Measurements from ENCODE around the gene PCYOX1L. TPM values are rescaled to one million over a fixed set of nuclear protein-coding genes. Genes with fewer than 3 reads are reported as not detected.
"Not testable (repeated sequence)": the region's sequence is repeated elsewhere in the genome, so short reads cannot be mapped to it uniquely, and the experiment has no call there.

PCYOX1L gene
- total RNA-seq, 1 experiment from 2014 or later: 14.0 TPM

DNA sequence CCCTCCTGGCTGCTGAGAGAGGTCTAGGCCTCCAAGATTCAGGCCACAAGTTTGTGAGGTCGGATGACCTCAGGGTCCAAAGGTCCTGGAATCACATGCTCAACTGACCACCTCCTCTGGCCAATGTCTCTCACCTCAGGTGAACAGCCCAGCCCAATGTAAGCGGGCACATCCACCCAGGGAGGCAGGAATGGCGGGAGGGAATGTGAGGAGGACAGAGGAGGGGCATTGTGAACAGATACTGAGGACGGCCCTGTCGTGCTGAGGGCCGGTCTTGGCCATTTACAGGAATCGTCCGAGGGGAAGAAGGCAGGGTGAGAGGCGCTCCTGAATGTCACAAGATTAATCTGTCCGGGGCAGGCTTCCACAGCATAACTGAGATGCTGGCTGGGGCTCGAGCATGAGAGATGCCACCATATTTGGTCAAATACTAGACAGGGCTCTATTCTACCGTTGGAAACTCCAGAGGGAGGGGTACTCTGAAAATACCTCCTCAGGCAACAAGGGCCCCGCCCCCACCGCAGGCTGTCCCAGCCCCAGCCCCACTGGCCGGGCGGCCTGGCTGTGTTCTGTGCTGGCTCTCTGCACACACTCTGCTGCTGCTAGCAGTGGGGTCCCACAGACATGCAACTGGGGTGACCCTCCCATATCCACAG lies 22.7 kb downstream of the PCYOX1L start:
- DNase-seq (ENCODE audit: low spot score): no peak
- in situ Hi-C loops (cut with HindIII; ENCODE audit: low sequenced_read_pairs): no loop called here

GRCh38 chr5:149381261-149381985 lies 23.6 kb downstream of the PCYOX1L start:
- in situ Hi-C loops (cut with HindIII; ENCODE audit: low sequenced_read_pairs): no loop called here
- no peak for DNase-seq (ENCODE audit: low spot score)

- DNase-seq (ENCODE audit: low spot score): peak; percentile 42
- in situ Hi-C loops (cut with HindIII; ENCODE audit: low sequenced_read_pairs): no loop called here
Observed at GRCh38 chr5:149381986-149382338, 24.1 kb downstream of the PCYOX1L start.

DNA sequence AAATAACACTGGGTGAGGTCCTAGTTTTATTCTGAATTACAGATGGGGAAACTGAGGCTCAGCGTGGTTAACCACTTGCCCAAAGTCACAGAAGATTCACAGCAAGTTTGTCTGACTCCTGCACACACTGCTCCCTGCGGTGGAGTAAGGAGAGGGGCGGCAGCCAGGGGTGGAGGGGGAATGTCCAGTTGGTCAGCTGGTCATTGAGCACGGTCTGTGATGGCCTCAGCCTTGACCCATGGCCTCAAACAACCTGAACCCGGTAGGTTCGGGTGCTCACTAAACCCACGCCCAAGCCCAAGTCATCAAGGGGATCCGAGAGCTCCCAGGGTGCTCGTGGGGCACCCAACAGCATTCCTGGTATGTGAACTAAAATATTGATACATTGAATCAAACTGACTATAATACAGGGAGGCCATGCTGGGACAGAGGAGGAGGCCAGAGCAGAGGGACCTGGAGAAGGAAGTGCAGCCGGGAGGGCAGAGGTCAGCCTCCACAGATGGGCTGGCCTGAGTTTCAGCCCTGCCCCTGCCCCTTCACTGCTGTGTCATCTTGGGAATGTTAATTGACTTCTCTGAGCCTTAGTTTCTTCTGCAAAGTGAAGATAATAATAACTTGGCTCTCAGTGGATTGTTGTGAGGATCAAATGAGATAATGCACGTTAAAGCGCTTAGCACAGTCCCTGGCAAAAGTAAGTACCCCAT lies 24.8 kb downstream of the PCYOX1L start:
- in situ Hi-C loops (cut with HindIII; ENCODE audit: low sequenced_read_pairs): no loop called here
- DNase-seq (ENCODE audit: low spot score): no peak

DNA sequence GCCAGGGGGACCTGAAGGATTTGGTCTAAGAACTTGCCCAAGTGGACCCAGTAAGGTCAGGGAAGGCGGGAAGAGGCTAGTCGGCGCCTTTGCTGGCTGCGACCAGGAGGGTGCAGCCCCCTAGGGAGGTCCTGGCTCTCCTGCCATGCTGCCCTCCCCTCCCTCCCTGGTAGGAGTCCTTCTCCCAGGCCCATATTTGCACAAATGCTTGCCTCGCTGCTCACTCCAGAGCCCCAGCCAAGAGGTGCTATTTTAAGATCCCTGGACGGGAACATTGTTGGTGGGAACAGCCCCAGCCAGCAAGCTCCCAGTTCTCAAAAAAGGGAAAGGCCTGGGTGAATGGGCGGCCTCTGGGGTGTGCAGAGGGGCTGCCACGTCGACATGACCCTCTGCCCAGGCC lies 25.6 kb downstream of the PCYOX1L start:
- in situ Hi-C loops (cut with HindIII; ENCODE audit: low sequenced_read_pairs): no loop called here
- DNase-seq (ENCODE audit: low spot score): no peak

DNA sequence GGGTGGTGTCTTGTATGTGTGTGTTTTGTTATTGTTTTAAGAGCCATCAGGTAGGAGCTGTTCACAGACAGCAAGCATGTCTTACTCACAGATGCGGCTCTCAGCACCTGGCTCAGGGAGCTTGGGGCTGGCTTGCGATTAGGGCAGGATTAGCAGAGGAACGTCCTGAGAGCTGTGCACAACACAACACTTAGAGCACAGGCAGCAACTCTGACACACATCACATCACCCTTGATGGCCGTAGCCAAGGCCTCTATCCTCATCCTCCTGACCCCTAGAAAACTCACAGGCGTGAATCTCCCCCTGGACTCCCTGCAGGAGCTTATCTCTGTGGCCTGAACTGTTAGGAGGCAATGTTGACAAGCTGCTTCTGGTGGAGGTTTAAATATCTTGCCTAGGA lies 28.3 kb downstream of the PCYOX1L start:
- no peak for DNase-seq (ENCODE audit: low spot score)
- in situ Hi-C loops (cut with HindIII; ENCODE audit: low sequenced_read_pairs): no loop called here

- in situ Hi-C loops (cut with HindIII; ENCODE audit: low sequenced_read_pairs): no loop called here
- DNase-seq (ENCODE audit: low spot score): peak; percentile 12
Observed at GRCh38 chr5:149387081-149387631, 29.3 kb downstream of the PCYOX1L start.

DNA sequence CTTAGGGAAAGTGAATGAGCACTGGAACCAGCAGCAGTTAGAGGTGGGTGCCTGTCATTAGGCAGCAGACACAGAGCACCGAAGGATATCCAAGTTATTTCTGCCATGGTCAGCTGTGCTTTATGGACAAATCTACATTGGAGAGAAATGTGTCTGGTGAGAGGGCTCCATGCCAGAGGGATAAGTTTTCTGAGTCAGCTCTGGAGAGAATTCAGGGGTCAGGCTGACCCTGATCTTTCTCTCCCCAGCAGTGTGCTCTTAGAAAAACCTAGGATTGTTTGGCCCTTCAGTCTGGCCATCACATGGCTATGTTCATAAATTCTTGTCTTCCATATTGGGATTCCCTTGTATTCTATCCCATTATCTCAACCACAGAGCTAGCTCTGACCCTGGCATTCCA lies 30.1 kb downstream of the PCYOX1L start:
- DNase-seq (ENCODE audit: low spot score): no peak
- in situ Hi-C loops (cut with HindIII; ENCODE audit: low sequenced_read_pairs): no loop called here

GRCh38 chr5:149388498-149389190 lies 30.8 kb downstream of the PCYOX1L start:
- in situ Hi-C loops (cut with HindIII; ENCODE audit: low sequenced_read_pairs): no loop called here
- no peak for DNase-seq (ENCODE audit: low spot score)

- in situ Hi-C loops (cut with HindIII; ENCODE audit: low sequenced_read_pairs): no loop called here
- DNase-seq (ENCODE audit: low spot score): peak; percentile 9
Observed at GRCh38 chr5:149389552-149390495, 32.0 kb downstream of the PCYOX1L start.

GRCh38 chr5:149391076-149391475 lies 33.2 kb downstream of the PCYOX1L start:
- in situ Hi-C loops (cut with HindIII; ENCODE audit: low sequenced_read_pairs); DNase-seq (ENCODE audit: low spot score): not testable (repeated sequence)

DNA sequence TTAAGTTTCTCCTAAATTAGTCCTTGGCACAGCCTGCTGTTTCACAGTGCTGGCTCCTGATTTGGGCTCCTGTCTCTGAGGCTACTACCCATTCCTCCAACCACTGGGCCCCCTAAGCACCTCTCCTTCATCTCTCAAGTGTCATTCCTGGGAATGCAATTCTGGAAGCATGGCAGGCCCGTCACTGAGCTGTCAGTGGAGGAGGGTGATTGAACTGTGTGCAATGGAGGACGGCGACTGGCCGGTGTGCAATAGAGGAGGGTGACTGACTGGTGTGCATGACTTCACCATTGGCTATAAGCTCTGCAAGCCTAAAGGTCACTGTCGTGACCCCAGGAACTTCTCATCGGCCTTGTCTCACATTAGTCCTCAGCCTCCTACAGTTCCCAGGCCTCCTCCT lies 33.7 kb downstream of the PCYOX1L start:
- no peak for DNase-seq (ENCODE audit: low spot score)
- in situ Hi-C loops (cut with HindIII; ENCODE audit: low sequenced_read_pairs): no loop called here

DNA sequence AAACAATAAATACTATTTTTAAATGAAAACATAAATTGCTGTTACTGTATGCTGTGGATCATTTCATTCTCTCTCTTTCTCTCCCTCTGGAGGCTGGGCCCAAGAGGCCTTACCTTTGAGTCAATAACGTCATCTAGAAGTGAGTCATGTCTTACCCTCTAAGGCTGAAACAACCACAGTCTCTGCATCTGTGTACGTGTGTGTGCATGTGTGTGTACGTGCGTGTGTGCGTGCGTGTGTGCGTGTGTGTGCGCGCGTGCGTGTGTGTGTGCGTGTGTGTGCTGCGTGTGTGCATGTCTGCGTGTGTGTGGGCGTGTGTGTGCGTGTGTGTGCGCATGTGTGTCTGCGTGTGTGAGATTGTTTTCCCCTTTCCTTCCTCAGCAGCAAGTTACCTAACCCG lies 34.9 kb downstream of the PCYOX1L start:
- in situ Hi-C loops (cut with HindIII; ENCODE audit: low sequenced_read_pairs): no loop called here

DNA sequence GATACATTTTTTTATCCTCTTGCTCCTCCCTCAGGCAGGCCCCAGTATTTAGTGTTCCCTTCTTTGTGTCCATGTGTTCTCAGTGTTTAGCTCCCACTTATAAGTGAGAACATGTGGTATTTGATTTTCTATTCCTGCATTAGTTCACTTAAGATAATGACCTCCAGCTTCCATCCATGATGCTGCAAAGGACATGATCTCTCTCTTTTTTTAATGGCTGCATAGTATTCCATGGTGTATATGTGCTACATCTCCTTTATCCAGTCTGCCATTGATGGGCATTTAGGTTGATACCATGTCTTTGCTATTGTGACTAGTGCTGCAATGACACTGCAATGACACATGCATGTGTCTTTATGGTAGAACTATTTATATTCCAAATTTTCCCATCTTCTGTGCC lies 37.1 kb downstream of the PCYOX1L start:
- DNase-seq (ENCODE audit: low spot score); in situ Hi-C loops (cut with HindIII; ENCODE audit: low sequenced_read_pairs): not testable (repeated sequence)

More for the DNA sequence above, 34.9 kb downstream of the PCYOX1L start:
- no peak for DNase-seq (ENCODE audit: low spot score)

DNA sequence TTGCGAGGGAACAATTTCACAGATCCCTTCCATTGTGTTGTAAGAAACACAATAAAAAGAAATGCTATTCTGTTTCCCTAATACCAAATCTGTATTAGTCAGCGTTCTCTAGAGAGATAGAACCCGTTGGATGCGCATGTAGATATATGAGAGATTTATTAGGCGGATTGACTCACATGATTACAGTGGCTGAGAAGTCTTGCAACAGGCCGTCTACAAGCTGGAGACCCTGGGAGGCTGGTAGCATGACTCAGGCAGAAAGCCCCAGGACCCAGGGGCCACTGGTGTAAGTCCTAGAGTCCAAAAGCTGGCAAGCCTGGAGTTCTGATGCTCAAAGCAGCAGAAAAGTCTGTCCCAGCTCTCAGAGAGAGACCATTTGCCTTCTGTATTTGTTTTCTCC lies 39.7 kb downstream of the PCYOX1L start:
- DNase-seq (ENCODE audit: low spot score): no peak
- in situ Hi-C loops (cut with HindIII; ENCODE audit: low sequenced_read_pairs): no loop called here

- in situ Hi-C loops (cut with HindIII; ENCODE audit: low sequenced_read_pairs); DNase-seq (ENCODE audit: low spot score): not testable (repeated sequence)
Observed at GRCh38 chr5:149398747-149399266, 41.0 kb downstream of the PCYOX1L start.

DNA sequence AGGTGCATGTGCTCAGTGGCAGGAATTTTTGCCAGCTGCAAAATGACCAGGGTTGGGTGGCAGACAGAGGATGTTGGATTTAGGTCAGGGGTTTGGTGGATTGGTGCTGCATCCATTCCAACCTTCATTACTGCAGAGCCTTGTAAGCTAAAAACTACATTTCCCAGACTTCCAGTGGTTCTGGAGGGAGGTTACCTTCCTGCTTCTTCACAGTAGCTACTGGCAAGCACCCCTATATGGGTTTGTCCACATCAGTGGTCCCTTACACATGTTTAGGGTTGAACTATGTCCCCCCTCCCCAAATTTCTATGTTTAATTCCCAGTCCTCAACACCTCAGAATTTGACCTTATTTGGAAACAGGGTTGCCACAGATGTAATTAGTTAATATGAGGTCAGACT lies 41.9 kb downstream of the PCYOX1L start:
- in situ Hi-C loops (cut with HindIII; ENCODE audit: low sequenced_read_pairs): no loop called here
- DNase-seq (ENCODE audit: low spot score): no peak

GRCh38 chr5:149400304-149400703 lies 42.5 kb downstream of the PCYOX1L start:
- no peak for DNase-seq (ENCODE audit: low spot score)
- in situ Hi-C loops (cut with HindIII; ENCODE audit: low sequenced_read_pairs): no loop called here

All from G401 (cell line).